Endothelial cell of umbilical vein (primary cell): ENCODE results near the gene EVX1. TPM values are rescaled to one million over a fixed set of nuclear protein-coding genes. Genes with fewer than 3 reads are reported as not detected.
A peak's percentile ranks its signal among the peaks of the same experiment; 100 is the strongest.

Experiments
- BruUV-seq: library from RNA; stranded (reverse); fragments of 400-500 nt; replicated peaks from 2 replicates; lab custom pipeline; 2021; lab: Mats Ljungman, UMichigan
- CTCF ChIA-PET: fragments of 300-600, 350-600 bp; sonication (Branson Sonifier 250); formaldehyde crosslinking; loops from one replicate; lab custom pipeline; 2021; ENCODE audit warnings: antibody characterized with exemption, inconsistent platforms; lab: Charles Lee
- POLR2A ChIA-PET: fragments of 300-600, 350-600 bp; sonication (Branson Sonifier 250); formaldehyde crosslinking; loops from one replicate; lab custom pipeline; 2021; ENCODE audit warnings: antibody characterized with exemption, inconsistent platforms; lab: Charles Lee
- DNase-seq: peaks from one replicate; pipeline ENCODE4 v3.0.0-alpha.2; 2011; ENCODE audit warnings: low read depth, low spot score
- FAIRE-seq: peaks from 2 replicates; lab custom pipeline; 2011; peaks lifted over from hg19 to GRCh38; lab: Jason Lieb, UNC
- H2AFZ ChIP-seq: 2 replicates; pipeline ENCODE4 v1.6.0; 2012; ENCODE audit warnings: low read depth, low read length, control low read depth, inconsistent platforms
- H3K27ac ChIP-seq: 2 replicates; pipeline ENCODE4 v1.5.1; 2011; ENCODE audit warnings: low read depth, mild to moderate bottlenecking, control low read depth, low read length, moderate library complexity; ENCODE audit not compliant: insufficient read depth
- H3K27me3 ChIP-seq, 2 experiments: 2 replicates each; pipeline versions ENCODE4 v1.6.0 to v1.6.1; 2011; ENCODE audit warnings: low read length in 2 of 2, mixed read lengths in 1 of 2; ENCODE audit not compliant: control insufficient read depth in 2 of 2, insufficient read depth in 2 of 2
- H3K36me3 ChIP-seq, 2 experiments: 2 replicates in 1 of 2; 3 replicates in 1 of 2; pipeline ENCODE4 v1.5.1; 2011; ENCODE audit warnings: low read length in 2 of 2, mild to moderate bottlenecking in 1 of 2, moderate library complexity in 1 of 2; ENCODE audit not compliant: control insufficient read depth in 2 of 2, insufficient read depth in 2 of 2; ENCODE audit errors: extremely low read depth in 1 of 2
- H3K4me1 ChIP-seq: 3 replicates; pipeline ENCODE4 v1.5.1; 2011; ENCODE audit warnings: mild to moderate bottlenecking, low read length; ENCODE audit not compliant: control insufficient read depth, insufficient read depth; ENCODE audit errors: extremely low read depth
- H3K4me2 ChIP-seq: 2 replicates; pipeline ENCODE4 v1.6.1; 2011; ENCODE audit warnings: low read length, control low read depth, mixed read lengths; ENCODE audit not compliant: insufficient read depth
- H3K4me3 ChIP-seq, 3 experiments: fragments of 200-600 bp in 1 of 3; sonication (generic), shearing (Covaris generic) in 1 of 3; replicated peaks in 1 of 3; 2 replicates each; pipeline ENCODE4 v1.5.1; 2011 to 2016; ENCODE audit warnings: control low read depth in 3 of 3, low read length in 3 of 3, mild to moderate bottlenecking in 2 of 3, inconsistent platforms in 1 of 3, low read depth in 1 of 3, moderate library complexity in 1 of 3; ENCODE audit not compliant: insufficient read depth in 1 of 3
- H3K79me2 ChIP-seq: 2 replicates; pipeline ENCODE4 v1.6.0; 2012; ENCODE audit warnings: low read length, inconsistent platforms; ENCODE audit not compliant: control insufficient read depth, insufficient read depth
- H3K9ac ChIP-seq: replicated peaks from 2 replicates; pipeline ENCODE3; 2011; ENCODE audit warnings: low read length, control low read depth; ENCODE audit not compliant: insufficient read depth; ENCODE audit errors: extremely low read depth
- H3K9me1 ChIP-seq: replicated peaks from 3 replicates; pipeline ENCODE4 v1.6.0; 2011; ENCODE audit warnings: mild to moderate bottlenecking, low read length; ENCODE audit not compliant: control insufficient read depth, insufficient read depth; ENCODE audit errors: extremely low read depth
- H3K9me3 ChIP-seq: replicated peaks from 2 replicates; pipeline ENCODE4 v1.5.1; 2012; ENCODE audit warnings: low read length, inconsistent platforms; ENCODE audit not compliant: control insufficient read depth, insufficient read depth
- H4K20me1 ChIP-seq: replicated peaks from 2 replicates; pipeline ENCODE3; 2011; ENCODE audit warnings: mild to moderate bottlenecking, low read length; ENCODE audit not compliant: control insufficient read depth, insufficient read depth; ENCODE audit errors: extremely low read depth
- EZH2 ChIP-seq: IDR thresholded peaks from 2 replicates; pipeline ENCODE4 v1.6.1; 2012; ENCODE audit warnings: borderline replicate concordance, low read depth, mild to moderate bottlenecking, moderate library complexity, low read length, inconsistent platforms; ENCODE audit not compliant: severe bottlenecking
- FOS ChIP-seq: IDR thresholded peaks from 2 replicates; pipeline ENCODE4 v1.6.1; 2011; ENCODE audit warnings: mild to moderate bottlenecking, low read length, moderate library complexity, borderline replicate concordance; ENCODE audit not compliant: insufficient read depth
- POLR2A ChIP-seq: IDR thresholded peaks from 2 replicates; pipeline ENCODE4 v1.6.1; 2012; ENCODE audit warnings: low read depth, mild to moderate bottlenecking, control low read depth, low read length
- dilution Hi-C: fragments of 300-500 bp; cut with MboI; formaldehyde crosslinking; loops from one replicate; pipeline ENCODE4 v1.15.0; 2019; ENCODE audit warnings: low sequenced_read_pairs; ENCODE audit not compliant: extremely low pct_ligation_motif_present
- intact Hi-C: fragments of 100-400 bp; cut with micrococcal nuclease; formaldehyde crosslinking; loops from one replicate; pipeline ENCODE4 v1.10.0; 2022
- polyA plus RNA-seq, 4 experiments: library from polyadenylated mRNA; depleted of rRNA in 3 of 4; stranded (reverse) in 3 of 4; unstranded in 1 of 4; fragments of >200 nt; gene quantifications; 2 replicates each; pipeline versions ENCODE4 v1.2.1 to v1.2.3, GENCODE V29; 2011 to 2012; ENCODE audit warnings: missing spikeins in 1 of 4
- total RNA-seq: library from RNA; stranded (reverse); gene quantifications from 2 replicates; pipeline ENCODE4 v1.2.3, GENCODE V29; 2021

The EVX1 gene
- total and polyA plus RNA-seq, 2 donors (not counting 3 experiments of a cell fraction or from before 2014, with no cell fraction given): not detected

- peaks cover 6% of the 10 kb centered on the region for H3K4me1 ChIP-seq
- H3K27ac ChIP-seq: no peak overlapping the region
- H2AFZ ChIP-seq: no peak overlapping the region
- FAIRE-seq (no peak), DNase-seq (no peak)
- no peaks in the 10 kb centered on the region for H3K36me3 ChIP-seq
- H3K27me3 ChIP-seq: peaks cover 96 to 100% of the 10 kb centered on the region in 2 experiments
- H4K20me1 ChIP-seq: no peaks in the 10 kb centered on the region
- intact Hi-C loops (no loop called here), dilution Hi-C loops (no loop called here)
- BruUV-seq: no TSS peak
- H3K9me3 ChIP-seq: no peaks in the 10 kb centered on the region
- no peaks in the 10 kb centered on the region for H3K79me2 ChIP-seq
- no peak for TF ChIP-seq POLR2A
- TF ChIP-seq EZH2: peak; percentile 100
- H3K9ac ChIP-seq: no peak overlapping the region
- H3K4me2 ChIP-seq: no peak overlapping the region
- H3K4me3 ChIP-seq: no peak overlapping the region
- H3K9me1 ChIP-seq: no peaks in the 10 kb centered on the region
- ChIA-PET POLR2A (no interaction called here), CTCF (interaction anchor here (1.9 kb wide), 1 partner anchor 50 kb away, joined by 5 read pairs; no protein-coding TSS in a partner anchor)
Measured at GRCh38 chr7:27245798-27246691, 3.4 kb downstream of the EVX1 start.

GRCh38 chr7:27247000-27247399 is 4.4 kb downstream of the EVX1 start:
- ChIA-PET POLR2A (no interaction called here), CTCF (interaction anchor here (1.9 kb wide), 1 partner anchor 51 kb away, joined by 5 read pairs; no protein-coding TSS in a partner anchor)
- dilution Hi-C loops (no loop called here), intact Hi-C loops (no loop called here)
- FAIRE-seq (no peak), DNase-seq (no peak)
- Histone ChIP-seq H3K9me1 (no peaks in the 10 kb centered on the region), H3K9me3 (no peaks in the 10 kb centered on the region), H3K27ac (no peak overlapping the region), H3K4me3 (no peak overlapping the region), H2AFZ (no peak overlapping the region), H3K36me3 (no peaks in the 10 kb centered on the region), H4K20me1 (no peaks in the 10 kb centered on the region), H3K27me3 (peaks cover 96 to 100% of the 10 kb centered on the region in 2 experiments), H3K4me2 (no peak overlapping the region), H3K79me2 (no peaks in the 10 kb centered on the region), H3K9ac (no peak overlapping the region), H3K4me1 (peaks cover 9% of the 10 kb centered on the region)
- no TSS peak for BruUV-seq
- no peak for TF ChIP-seq FOS
